ENCODE data around the gene SKIDA1.

SKIDA1 gene

DNA sequence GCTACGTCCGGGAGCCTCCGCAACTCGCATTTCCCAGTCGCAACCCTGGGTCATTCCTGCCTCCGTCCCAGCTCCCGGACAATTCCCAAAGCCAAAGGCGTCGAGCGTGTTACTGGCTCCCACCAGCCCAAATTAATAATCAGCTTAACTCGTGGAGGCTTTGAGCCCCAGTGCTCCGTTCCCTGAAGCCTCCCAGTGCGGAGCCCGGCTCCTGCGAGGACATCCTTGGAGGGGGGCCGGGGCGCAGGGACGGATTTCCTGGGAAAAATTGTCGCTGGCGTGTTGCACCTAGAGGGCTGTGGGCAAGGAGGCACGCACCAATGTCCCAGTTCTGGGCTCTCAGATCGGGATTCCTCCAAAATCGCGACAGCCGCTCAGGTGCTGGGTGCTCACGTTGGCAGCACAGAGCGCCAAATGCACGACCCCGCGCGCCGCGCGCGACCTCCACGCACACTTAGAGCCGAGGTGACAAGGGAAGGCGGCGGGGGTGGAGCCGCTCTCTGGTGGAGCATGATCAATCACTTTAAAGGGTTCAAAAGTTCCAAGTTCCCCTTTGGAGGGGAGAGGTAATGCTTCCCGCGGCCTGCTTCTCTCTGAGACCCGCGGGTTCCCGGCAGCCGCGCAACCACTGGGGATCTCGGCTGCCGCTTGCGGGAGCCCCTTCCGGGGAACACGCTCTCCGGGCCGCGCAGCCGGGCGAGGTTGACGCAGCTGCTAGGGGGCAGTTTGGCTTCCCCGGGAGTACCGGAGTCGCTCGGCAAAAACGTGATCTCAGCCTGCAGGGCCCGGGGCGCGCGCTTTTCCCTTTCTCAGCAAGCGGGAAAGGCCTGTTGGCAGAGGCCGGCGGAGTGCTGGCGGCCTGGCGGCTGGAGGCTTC, 25.5 kb downstream of the SKIDA1 start:
- DNase-seq: no peak

DNA sequence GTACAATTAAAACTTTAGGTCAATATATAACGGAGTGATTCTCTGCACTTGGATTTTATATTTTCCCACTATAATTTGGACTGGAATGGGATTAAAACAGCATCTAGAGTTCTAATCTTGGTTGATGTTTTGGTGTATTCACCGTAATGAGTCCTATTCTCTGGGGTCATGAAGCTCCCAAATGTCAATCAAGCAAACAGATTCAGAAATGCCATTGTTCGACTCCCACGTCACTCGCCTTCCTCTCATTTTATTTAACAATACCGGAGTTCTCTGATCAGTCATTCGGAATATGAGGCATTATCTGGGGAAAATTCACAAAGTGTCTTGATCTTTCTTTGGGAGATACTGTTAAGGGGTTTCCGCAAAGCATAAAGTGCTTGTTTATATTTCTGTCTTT, 26.5 kb downstream of the SKIDA1 start:
- DNase-seq: no peak

DNA sequence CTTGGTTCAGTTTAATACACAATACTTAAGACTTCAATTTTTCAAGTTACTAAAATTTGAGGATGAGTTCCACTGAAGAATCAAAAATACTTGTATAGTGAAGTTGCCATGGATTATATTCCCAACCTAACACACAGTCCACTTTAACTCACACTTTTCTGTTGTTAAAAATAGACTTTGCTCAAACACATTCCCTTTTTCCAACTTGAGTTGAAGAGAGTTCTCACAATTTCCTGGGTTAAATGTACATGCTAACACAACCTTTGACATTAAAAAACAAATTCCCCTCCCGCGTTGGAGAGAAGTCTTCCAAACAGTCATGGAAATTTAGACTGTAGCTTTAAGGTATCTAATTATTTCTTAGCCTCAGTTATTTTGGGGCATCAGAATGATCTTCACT, 27.1 kb downstream of the SKIDA1 start:
- DNase-seq: no peak

DNA sequence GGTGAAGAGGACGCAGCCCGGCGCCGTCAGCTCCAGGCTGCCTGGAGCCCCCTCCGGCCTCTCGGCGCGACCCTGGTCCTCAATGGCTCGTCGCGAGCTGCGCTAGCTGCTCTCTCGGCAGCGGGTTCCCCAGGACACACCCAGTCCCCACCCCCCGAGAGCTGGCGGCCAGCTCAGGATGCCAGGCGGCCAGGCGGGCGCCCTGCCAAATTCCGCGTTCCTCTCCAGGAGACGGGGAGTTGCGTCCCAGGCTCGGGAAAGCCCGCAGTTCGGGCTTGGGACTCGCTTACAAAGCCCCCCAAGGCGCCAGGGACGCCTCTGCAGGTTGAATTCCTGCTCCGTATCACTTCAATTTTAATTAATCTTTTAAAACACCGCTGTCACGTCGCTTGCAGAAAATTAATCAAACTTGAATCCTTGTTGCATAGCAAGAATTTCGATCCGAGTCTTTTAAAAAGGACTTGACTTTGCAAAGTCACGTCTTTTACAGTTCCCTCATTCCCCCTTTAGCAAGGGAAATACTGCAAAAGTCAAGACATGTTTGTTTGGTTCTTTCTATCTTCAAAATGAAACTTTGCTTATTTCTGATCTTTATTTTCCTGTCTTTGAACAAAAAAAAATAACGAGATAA, 28.2 kb downstream of the SKIDA1 start:
- DNase-seq: peak; percentile 23

DNA sequence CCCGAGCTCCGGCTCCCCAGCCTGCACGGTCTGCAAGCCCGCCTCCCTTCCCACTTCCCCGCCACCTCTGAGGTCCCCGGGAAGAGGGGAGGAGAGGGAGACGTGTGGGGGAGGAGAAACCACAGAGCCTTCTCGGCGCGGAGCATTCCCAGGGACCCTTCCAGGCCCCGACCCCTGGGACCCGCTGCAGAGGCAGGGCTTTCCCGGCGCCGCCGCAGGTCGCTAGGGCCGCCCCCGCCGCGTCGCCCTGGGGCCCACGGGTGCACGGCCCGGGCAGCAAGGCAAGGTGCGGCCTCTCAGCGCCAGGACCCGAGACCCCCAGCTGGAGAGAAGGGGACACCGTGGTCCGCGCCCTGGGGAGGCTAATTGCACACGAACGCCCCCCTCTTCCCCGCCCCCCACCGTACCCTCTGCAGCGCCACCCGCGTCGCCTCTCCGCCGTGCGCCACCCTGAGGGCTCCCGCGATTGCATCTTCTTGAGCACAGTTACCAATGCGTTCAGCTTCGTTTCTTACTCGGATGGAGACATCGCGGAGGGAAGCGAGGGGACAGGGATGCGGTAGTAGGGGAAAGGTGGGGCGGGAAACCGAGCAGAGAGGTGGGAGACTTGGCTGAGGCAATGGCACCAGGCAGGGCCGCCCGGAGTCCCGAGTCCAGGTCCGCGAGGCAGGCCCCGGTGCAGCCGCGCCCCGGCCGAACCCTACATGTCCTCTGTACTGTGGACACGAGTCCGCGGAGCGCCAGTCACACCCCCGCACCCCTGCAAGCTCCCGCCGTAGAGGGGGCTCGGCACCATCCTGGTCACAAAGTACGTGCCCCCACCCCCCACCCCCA, 28.9 kb downstream of the SKIDA1 start:
- peak; percentile 52 for DNase-seq

DNA sequence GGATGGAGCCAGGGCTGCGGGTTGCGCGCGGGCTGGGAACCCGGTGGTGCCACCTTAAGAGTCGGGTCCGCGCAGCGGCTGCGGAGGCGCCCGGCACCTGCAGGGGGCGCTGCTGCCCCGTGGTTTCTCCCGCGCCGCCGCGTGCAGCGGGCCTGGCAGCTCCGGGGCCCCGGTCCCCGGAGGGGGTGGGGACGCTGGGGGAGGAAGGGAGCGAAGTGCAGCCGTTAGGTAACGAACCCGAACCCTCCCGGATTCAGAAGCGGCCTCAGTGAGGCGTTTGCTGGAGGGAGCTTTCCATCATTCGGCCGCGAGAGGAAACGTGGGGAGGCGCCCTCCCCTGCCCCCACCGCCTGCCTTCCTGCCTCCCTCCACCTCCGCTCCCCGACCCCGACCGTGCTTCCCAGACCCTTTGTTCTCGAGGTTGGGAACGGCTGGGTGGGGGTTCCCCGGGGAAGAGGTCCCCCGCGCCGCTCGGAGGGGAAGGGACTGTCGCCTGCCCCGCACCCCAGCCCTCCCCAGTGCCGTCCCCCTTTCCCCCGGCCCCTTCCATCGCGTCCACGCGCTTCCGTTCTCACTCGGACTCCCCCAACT, 29.6 kb downstream of the SKIDA1 start:
- peak; percentile 89 for DNase-seq

DNA sequence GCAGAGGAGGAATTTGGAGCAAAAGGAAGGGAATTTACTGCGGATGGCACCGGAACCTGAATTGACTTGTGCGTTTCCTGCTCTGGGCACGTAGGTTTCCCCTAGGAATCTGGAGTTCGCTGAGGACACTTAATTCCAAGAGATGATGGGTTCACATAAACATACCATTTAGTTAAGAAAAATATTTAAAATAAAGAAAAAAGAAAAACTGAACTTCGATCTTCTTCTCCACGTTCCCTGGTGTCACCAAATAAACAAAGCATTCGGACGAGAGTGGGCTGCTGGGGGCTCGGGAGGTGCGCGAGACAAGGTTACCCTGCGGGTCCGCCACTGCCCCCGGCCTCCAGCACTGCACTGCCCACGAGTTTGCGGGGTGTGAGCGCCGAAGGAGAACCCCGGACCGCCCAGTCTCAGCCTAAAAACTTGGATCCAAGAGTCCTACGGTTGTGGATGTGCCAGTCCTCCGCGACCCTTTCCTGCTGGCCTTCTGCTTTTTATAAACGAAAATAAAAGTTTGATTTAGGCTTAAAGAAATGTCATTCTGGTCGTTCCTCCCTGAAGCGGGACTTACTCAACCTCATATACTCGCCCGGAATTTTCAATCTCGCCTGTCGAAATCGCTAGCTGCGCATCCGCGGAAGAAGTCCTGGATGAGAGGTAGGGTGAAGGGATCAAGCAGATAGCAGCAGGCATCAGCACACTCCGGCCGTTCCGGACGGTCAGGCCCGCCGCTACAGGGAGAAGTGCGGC, 30.3 kb downstream of the SKIDA1 start:
- DNase-seq: no peak

DNA sequence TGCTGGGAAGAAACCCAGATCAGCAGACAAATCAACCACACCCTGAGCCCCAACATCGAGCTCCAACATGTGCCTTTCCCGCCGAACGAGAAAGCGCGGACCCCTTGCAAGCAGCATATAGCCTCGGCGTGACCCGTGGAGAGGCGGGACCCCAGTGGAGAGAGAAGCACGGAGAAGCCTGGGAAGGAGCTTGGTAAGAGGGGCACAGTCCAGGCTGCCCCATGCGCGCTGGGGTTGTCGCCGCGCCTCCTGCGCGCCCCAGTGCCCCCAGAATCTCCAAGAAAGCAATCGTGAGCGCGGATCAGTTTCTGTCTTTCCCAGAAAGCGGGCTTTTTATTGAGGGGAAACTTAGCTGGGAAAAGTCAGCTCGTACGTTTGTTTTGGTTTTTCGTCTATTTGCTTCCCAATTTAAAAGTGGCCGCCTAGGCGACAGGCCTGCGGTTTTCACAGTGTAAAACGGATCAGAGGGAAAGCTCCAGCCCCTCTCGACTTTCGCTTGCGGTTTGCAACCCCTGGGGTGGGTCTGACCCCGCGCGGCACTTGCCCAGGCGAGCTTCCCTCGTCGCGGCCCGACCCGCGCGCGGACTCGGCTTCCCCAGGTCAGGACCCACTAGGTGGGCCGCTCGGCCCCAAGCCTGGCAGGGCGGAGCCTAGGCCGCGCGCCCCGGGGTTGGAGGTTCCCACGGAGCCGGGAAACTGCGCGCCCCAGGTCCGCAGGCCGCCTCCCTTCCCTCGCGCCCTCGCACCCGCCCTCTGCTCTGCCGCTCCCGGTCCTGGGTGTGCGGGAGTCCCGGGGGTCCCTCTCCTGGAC, 31.1 kb downstream of the SKIDA1 start:
- peak; percentile 11 for DNase-seq

DNA sequence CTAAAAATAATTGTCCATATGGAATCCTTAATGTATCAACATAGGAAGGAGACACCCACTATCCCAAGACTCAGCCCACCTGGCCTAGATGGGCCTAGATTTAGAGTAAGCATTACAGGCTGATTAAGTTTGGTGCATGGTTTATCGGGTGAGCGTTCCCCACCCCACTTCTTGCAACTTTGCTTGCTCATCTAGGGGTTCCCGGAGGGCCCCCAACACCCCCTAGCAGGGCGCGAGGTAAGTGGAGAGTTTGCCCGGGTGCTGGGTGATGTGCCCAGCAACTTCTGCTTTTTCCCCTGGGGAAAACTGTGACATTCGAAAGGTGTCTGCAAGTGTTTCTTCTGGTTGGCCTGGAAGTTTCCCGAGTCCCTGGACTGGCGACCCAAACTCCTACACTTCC, 31.7 kb downstream of the SKIDA1 start:
- DNase-seq: no peak

DNA sequence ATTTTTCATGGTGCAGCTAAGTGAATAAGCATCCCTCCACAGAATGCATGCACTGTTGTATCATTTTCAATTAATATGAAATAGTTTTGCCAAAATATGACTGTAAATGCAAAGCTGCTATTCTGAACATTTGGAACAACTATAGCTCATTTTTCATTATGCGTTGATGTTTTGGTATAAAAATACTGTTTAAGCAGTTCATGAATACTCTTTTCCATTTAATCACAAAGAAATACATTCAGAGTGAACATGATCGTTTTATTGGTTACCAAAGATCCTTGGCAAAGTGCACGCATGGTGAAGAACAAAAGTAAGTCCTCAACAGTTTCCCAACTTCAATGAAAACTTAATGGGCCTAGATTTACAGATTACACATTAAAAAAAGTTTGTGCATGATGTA, 33.1 kb downstream of the SKIDA1 start:
- DNase-seq: no peak

DNA sequence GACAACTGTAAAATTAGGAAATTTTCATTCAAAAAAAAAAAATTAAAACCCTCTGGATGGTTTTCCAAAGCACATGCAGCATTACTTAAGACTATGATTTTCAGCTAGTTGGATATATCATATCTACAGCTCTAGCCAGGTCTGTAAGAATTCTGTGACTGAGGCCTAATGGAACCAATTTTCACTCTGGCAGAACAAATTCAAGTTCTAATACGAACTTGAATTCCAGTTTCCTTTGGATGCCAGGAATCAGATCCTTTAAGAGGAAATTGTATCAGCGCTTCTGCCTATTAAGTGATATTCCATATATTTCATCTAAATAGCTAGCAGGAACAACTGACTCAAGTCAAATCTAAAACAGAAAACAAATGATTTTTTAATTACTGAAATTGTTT, 34.8 kb downstream of the SKIDA1 start:
- DNase-seq: no peak

DNA sequence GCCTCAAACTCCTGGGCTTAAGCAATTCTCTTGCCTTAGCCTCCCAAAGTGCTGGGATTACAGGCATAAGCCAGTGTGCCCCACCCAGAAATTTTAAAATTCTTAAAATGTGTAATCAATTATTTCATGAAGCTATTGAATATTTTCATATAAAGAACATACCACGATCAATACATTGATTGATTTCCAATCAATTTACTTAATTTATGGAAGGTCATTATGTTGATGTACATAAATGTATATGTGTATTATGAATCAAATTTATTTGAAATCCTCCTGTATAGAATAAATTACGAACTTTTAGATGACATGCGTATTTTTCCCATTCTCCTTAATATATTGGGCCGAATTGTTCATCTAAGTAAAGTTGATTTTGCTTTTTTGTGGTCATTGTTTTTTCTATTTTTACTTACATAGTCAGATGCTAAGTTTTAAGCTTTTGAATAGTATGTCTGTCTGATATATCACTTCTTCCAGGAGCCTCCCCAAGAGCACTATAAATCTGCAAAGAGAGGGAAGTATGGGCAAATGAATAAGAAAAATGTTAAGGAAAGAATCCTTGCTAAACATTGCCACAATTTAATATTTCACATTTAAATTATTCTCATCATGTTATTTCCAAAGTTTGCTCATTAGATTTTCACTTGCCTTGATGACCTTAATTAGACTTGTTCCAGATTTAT, 35.3 kb downstream of the SKIDA1 start:
- DNase-seq: no peak

DNA sequence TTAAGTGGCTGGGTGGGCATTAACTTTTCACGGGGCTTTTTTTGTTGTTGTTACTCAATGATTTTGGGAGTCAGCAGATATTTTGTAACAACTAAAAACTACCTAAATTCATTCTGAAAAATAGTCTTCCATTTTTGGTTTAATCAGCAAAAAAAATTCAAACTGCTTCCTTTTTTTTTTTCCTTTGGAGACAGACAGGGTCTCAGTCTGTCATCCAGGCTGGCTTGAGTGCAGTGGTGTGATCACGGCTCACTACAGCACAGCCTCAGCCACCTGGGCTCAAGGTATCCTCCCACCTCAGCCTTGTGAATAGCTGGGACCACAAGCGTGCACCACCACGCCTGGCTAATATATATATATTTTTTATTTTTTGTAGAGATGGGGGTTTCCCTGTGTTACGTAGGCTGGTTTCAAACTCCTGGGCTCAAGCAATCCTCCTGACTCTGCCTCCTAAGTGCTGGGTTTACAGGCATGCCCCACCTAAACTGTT, 36.5 kb downstream of the SKIDA1 start:
- DNase-seq: no peak

DNA sequence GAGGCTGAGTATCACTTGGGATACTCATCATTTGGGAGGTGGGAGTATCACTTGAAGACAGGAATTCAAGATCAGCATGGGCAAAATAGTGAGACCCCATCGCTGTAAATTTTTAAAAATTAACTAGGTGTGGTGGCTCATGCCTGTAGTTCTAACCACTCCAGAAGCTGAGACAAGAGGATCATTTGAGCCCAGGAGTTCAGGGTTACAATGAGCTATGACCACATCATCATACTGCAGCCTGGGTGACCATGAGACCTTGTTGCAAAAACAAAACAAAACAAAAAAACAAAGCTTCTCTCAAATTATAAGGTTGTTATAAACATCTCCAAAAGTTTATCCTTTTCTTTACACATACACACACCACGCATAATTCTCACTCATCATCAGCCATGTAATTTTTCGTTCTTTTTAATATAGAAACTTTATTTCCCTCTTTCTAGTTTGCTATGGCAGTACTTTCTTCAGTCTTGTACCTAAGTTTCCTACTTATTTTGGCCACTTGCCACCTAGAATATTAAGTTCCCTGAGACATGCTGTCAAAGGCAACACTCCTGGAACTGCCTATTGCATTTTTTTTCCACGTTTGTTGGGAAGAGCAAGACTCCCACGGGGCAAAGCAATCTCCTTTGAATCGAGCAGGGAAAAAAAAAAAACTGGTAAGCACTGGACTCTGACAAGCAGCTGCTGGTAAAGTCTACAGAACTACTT, 37.1 kb downstream of the SKIDA1 start:
- no peak for DNase-seq

DNA sequence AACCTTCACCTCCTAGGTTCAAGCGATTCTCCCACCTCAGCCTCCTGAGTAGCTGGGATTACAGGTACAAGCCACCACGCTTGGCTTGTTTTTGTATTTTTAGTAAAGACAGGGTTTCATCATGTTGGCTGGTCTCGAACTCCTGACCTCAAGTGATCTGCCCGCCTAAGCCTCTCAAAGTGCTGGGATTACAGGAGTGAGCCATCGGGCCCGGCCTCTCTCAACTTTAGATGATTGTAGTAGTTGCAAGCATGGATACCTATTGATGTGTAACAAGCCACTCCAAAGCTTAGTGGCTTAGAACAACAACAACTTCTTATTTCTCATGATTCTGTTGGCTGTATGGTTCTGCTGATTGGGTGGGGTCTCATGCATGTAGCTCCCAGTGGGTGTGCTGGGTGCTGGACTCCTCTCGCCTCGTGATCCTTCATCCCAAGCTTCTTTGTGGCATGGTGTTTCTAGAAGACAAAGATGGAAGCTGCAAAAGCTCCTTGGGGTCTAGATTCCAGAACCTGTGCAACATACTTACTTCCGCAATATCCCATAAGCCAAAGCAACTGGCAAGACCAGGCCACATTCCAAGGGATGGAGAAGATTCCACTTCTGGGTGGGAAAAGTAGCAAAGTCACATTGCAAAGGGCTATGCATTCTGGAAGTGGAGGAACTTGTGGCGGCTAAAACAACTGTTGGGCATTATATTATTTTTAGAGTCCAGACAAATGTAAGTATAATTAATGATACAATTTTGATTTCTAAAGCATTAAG, 37.9 kb downstream of the SKIDA1 start:
- no peak for DNase-seq

DNA sequence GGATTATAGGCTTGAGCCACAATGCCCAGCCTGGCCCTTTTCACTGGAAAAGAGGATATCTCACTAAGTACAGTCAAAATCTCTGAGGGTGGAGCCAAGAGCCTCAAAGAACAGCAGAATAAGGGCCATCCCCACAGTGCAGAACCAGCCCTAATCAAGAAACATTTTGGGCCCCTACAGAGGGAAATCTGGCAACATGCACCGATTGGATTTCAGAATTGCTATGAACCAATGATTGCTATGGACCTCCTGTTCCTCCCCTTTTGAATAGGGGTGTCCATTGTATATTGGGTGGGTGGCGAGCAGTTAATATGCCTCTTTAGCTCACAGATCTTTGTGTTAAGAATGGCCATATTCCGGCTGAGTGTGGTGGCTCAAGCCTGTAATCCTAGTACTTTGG, 42.7 kb downstream of the SKIDA1 start:
- DNase-seq: no peak

DNA sequence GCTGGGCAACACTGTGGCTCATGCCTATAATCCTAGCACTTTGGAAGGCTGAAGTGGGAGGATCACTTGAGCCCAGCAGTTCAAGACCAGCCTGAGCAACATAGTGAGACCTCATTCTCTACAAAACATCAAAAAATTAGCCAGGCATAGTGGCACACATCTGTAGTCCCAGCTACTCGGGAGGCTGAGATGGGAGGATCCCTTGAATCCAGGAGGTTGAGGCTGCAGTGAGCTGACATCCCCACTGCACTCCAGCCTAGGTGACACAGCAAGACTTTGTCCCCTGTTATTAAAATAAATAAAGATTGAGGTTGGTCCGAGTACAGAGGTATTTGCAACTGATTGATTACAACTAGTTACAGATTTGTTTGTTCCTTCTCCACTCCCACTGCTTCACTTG, 44.1 kb downstream of the SKIDA1 start:
- DNase-seq: no peak

DNA sequence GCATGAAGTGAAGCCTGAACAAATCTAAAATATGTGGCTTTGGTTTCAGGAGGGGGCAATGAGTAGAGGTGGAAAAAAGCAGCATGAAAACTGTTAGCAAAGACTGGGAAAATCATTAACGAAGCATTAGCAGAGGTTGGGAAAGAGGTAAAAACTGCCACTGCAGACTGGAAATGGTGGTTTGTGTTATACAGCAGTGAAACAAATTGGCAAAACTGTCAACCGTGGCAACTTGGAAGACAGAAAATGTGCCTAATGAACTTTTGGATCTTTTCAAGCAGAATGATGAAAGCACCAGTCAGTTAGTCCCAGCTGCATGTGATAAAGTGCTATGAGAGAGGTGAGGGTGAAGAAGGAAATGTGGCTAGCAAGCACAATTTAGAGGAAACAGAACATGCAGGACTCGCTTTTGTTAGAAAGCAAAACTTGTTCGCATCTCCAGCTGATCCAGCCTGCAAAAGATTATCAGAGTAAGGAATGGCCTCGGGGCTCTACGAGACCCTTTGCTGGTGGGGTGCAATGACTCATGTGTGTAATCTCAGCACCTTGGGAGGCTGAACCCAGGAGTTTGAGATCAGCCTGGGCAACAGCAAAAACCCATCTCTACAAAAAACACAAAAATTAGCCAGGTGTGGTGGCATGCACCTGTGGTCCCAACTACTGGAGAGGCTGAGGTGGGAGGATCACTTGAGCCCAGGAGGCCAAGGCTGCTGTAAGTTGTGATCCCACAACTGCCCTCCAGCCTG, 45.7 kb downstream of the SKIDA1 start:
- no peak for DNase-seq

DNA sequence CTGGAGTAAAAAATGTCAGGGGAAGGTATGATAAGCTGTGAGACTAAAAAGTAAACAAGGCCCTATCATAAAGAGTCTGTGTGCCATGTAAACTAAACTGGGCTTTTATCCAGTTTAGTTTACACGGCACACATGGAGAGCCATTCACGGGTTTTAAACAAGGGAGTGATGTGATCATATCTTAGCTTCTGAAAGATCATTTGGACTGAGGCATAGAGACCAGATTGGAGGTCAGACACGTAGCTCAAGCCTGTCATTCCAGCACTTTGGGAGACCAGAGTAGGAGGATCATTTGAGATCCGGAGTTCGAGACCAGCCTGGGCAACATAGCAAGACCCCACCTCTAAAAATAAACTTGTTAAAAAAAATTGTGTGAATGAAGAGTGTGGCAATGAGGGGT, 50.1 kb downstream of the SKIDA1 start:
- DNase-seq: no peak
